ENCODE results near the gene ZC3H12A.
A peak's percentile ranks its signal among the peaks of the same experiment; 100 is the strongest.
"Not testable (repeated sequence)": the region's sequence is repeated elsewhere in the genome, so short reads cannot be mapped to it uniquely, and the experiment has no call there.

Gene ZC3H12A

DNA sequence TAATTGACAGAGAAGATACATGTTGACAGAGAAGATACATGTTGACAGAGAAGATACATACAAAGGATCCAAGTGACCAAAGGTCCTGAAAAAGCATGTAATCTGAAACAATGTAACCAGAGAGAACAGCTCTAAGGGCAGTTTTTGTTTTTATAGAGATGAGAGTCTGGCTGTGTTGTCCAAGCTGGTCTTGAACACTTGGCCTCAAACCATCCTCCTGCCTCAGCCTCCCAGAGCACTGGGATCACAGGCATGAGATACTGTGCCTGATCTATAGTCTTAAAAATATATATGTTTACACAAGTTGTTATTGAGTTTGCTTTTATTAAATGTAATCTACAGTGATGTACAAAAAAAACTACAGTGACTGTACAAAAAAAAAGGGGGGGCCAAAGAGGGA is 27.7 kb downstream of the ZC3H12A start:
- Histone ChIP-seq H3K27ac (ENCODE audit: low read depth, low read length, poor library complexity, severe bottlenecking) (no peak overlapping the region), H4K20me1 (ENCODE audit: insufficient read depth, low read length) (no peaks in the 10 kb centered on the region), H2AFZ (ENCODE audit: low read length) (no peak overlapping the region), H3K4me3 (ENCODE audit: low read depth, low read length, poor library complexity, severe bottlenecking) (no peak overlapping the region), H3K4me1 (ENCODE audit: insufficient read depth, low read length, severe bottlenecking) (no peaks in the 10 kb centered on the region), H3F3A (ENCODE audit: insufficient read depth, low read length) (no peaks in the 10 kb centered on the region), H3K79me2 (ENCODE audit: insufficient read depth, low read length) (no peaks in the 10 kb centered on the region), H3K9me2 (ENCODE audit: low read depth, low read length) (no peaks in the 10 kb centered on the region), H3K27me3 (ENCODE audit: insufficient read depth, low read length) (no peaks in the 10 kb centered on the region), H3K9me3 (ENCODE audit: low read length) (no peaks in the 10 kb centered on the region), H3K4me2 (ENCODE audit: low read length) (no peak overlapping the region), H3K9ac (ENCODE audit: low read length) (no peak overlapping the region), H3K36me3 (ENCODE audit: insufficient read depth, low read length) (peaks cover 66% of the 10 kb centered on the region)
- TF ChIP-seq, protein P1, sequence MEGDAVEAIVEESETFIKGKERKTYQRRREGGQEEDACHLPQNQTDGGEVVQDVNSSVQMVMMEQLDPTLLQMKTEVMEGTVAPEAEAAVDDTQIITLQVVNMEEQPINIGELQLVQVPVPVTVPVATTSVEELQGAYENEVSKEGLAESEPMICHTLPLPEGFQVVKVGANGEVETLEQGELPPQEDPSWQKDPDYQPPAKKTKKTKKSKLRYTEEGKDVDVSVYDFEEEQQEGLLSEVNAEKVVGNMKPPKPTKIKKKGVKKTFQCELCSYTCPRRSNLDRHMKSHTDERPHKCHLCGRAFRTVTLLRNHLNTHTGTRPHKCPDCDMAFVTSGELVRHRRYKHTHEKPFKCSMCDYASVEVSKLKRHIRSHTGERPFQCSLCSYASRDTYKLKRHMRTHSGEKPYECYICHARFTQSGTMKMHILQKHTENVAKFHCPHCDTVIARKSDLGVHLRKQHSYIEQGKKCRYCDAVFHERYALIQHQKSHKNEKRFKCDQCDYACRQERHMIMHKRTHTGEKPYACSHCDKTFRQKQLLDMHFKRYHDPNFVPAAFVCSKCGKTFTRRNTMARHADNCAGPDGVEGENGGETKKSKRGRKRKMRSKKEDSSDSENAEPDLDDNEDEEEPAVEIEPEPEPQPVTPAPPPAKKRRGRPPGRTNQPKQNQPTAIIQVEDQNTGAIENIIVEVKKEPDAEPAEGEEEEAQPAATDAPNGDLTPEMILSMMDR (IDR thresholded peaks at IDR 0.05; ENCODE audit: low read length): no peak
- TF ChIP-seq EZH2 (IDR thresholded peaks at IDR 0.05; ENCODE audit: borderline replicate concordance, low read length): no peak

DNA sequence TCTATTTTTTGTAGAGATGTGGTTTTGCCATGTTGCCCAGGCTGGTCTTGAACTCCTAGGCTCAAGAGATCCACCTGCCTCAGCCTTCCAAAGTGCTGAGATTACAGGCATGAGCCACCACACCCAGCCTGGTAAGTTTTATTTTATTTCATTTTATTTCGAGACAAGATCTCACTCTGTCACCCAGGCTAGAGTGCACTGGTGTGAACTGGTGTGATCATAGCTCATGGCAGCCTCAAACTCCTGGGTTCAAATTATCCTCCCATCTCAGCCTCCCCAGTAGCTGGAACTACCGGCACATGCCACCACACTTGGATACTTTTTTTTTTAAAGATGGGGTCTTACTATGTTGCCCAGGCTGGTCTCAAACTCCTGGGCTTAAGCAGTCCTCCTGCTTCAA is 28.4 kb downstream of the ZC3H12A start:
- H3K9me3 ChIP-seq (ENCODE audit: low read length); H3K4me1 ChIP-seq (ENCODE audit: insufficient read depth, low read length, severe bottlenecking); H3K27me3 ChIP-seq (ENCODE audit: insufficient read depth, low read length); H4K20me1 ChIP-seq (ENCODE audit: insufficient read depth, low read length); H3K9me2 ChIP-seq (ENCODE audit: low read depth, low read length); H3F3A ChIP-seq (ENCODE audit: insufficient read depth, low read length); H3K27ac ChIP-seq (ENCODE audit: low read depth, low read length, poor library complexity, severe bottlenecking); H3K79me2 ChIP-seq (ENCODE audit: insufficient read depth, low read length); H2AFZ ChIP-seq (ENCODE audit: low read length); H3K4me3 ChIP-seq (ENCODE audit: low read depth, low read length, poor library complexity, severe bottlenecking); H3K9ac ChIP-seq (ENCODE audit: low read length); H3K4me2 ChIP-seq (ENCODE audit: low read length): not testable (repeated sequence)
- peaks cover 65% of the 10 kb centered on the region for H3K36me3 ChIP-seq (ENCODE audit: insufficient read depth, low read length)

DNA sequence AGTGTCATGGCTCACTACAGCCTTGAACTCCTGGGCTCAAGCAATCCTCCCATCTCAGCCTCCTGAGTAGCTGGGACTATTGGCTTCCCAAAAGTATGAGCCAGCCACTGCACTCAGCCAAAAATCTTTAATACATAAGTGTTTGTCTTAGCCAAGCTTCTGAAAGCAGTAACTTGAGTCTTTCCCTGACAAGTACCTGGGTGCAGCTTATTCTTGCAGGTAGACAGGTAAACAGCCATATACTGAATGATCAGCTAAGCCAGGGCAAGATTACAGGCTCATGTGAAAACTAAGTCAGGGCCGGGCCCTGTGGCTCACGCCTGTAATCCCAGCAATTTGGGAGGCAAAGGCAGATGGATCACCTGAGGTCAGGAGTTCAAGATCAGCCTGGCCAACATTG is 32.4 kb downstream of the ZC3H12A start:
- H3K27me3 ChIP-seq (ENCODE audit: insufficient read depth, low read length): no peaks in the 10 kb centered on the region
- no peaks in the 10 kb centered on the region for H4K20me1 ChIP-seq (ENCODE audit: insufficient read depth, low read length)
- no peak for TF ChIP-seq EZH2 (IDR thresholded peaks at IDR 0.05; ENCODE audit: borderline replicate concordance, low read length)
- TF ChIP-seq, protein P1 (IDR thresholded peaks at IDR 0.05; ENCODE audit: low read length): no peak
- no peaks in the 10 kb centered on the region for H3K9me3 ChIP-seq (ENCODE audit: low read length)
- no peak overlapping the region for H3K27ac ChIP-seq (ENCODE audit: low read depth, low read length, poor library complexity, severe bottlenecking)
- H3K9me2 ChIP-seq (ENCODE audit: low read depth, low read length): no peaks in the 10 kb centered on the region
- H3K36me3 ChIP-seq (ENCODE audit: insufficient read depth, low read length): peaks cover 52% of the 10 kb centered on the region
- no peak overlapping the region for H3K4me3 ChIP-seq (ENCODE audit: low read depth, low read length, poor library complexity, severe bottlenecking)
- no peak overlapping the region for H3K4me2 ChIP-seq (ENCODE audit: low read length)
- peaks cover 8% of the 10 kb centered on the region for H3K4me1 ChIP-seq (ENCODE audit: insufficient read depth, low read length, severe bottlenecking)
- H3K9ac ChIP-seq (ENCODE audit: low read length): no peak overlapping the region
- no peaks in the 10 kb centered on the region for H3K79me2 ChIP-seq (ENCODE audit: insufficient read depth, low read length)
- H3F3A ChIP-seq (ENCODE audit: insufficient read depth, low read length): no peaks in the 10 kb centered on the region
- H2AFZ ChIP-seq (ENCODE audit: low read length): no peak overlapping the region

DNA sequence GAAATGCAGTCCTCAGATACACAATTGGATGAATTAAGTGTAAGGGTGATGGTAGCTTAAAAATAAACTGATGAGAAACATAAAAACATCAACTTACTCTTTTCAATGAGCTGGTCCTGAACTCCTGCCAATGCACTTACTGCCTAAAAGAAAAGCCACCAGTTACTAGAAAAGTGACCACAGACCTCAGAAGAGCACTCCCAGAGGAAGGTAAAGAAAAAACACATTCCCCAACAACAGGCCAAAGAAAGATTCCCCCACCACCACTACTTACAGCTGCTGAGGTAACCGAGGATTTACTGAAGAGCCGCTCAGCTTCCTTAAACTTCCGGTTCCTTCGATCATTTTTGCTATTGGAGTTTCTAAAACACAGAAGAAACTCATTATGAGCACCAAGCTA is 34.8 kb downstream of the ZC3H12A start:
- H3K4me2 ChIP-seq (ENCODE audit: low read length): no peak overlapping the region
- peaks cover 15% of the 10 kb centered on the region for H3K4me1 ChIP-seq (ENCODE audit: insufficient read depth, low read length, severe bottlenecking)
- no peak overlapping the region for H2AFZ ChIP-seq (ENCODE audit: low read length)
- H3K36me3 ChIP-seq (ENCODE audit: insufficient read depth, low read length): peaks cover 45% of the 10 kb centered on the region
- H4K20me1 ChIP-seq (ENCODE audit: insufficient read depth, low read length): no peaks in the 10 kb centered on the region
- no peaks in the 10 kb centered on the region for H3K9me2 ChIP-seq (ENCODE audit: low read depth, low read length)
- no peaks in the 10 kb centered on the region for H3K27me3 ChIP-seq (ENCODE audit: insufficient read depth, low read length)
- no peak overlapping the region for H3K27ac ChIP-seq (ENCODE audit: low read depth, low read length, poor library complexity, severe bottlenecking)
- no peak overlapping the region for H3K9ac ChIP-seq (ENCODE audit: low read length)
- no peak overlapping the region for H3K4me3 ChIP-seq (ENCODE audit: low read depth, low read length, poor library complexity, severe bottlenecking)
- no peak for TF ChIP-seq EZH2 (IDR thresholded peaks at IDR 0.05; ENCODE audit: borderline replicate concordance, low read length)
- TF ChIP-seq, protein P1 (IDR thresholded peaks at IDR 0.05; ENCODE audit: low read length): peak; percentile 25; the same call in 1 of the 2 replicates
- H3K9me3 ChIP-seq (ENCODE audit: low read length): no peaks in the 10 kb centered on the region
- no peaks in the 10 kb centered on the region for H3F3A ChIP-seq (ENCODE audit: insufficient read depth, low read length)
- H3K79me2 ChIP-seq (ENCODE audit: insufficient read depth, low read length): 0 out of 2 replicates have a peak, but pooled peaks cover 4% of the 10 kb centered on the region

Data from OCI-LY1 (cell line).